ENCODE data around the gene ZNF229. TPM values are rescaled to one million over a fixed set of nuclear protein-coding genes. Genes with fewer than 3 reads are reported as not detected.

ZNF229 gene
- 10.5 and 11.6 TPM in 2 replicates for total RNA-seq

DNA sequence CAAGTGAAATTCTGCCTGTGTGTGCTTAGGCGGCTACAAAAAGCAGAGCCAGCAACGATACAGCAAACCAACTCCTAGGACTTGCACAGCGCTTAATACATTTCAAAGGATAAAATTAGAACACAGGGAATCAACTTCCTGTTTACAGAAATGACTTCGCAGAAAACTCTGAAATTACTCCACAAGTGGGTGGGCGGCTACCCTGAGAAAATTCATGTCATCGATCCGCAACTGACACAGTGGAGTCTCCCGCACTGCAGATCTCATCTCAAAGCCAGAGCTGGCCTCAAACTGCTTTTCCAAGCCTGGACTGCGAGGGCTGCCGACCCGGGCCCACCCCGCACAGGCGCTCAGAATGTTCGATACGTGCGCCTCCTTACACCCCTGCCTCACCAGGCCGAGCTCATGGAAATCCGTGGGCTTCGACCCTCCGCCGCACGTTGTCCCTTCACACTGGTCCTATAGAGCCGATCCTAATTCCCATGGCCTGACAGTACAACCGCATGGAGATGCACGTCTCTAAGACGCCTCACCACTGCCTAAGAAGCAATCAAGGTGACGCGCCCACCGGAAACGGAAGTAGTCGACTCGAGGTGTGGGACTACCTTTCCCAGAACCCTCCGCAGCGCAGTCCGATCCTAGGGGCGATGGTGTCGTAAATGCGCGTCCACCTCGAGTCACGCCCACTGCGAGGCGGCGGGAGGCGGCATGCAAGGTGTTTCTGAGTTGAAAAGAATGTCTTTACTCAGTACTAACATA is at the start of gene ZNF229:
Gene ZNF229, minus strand, starts transcription at position 557 of the 759 bp plus-strand sequence. CDS start 5,625 bp downstream, outside the sequence.

DNA sequence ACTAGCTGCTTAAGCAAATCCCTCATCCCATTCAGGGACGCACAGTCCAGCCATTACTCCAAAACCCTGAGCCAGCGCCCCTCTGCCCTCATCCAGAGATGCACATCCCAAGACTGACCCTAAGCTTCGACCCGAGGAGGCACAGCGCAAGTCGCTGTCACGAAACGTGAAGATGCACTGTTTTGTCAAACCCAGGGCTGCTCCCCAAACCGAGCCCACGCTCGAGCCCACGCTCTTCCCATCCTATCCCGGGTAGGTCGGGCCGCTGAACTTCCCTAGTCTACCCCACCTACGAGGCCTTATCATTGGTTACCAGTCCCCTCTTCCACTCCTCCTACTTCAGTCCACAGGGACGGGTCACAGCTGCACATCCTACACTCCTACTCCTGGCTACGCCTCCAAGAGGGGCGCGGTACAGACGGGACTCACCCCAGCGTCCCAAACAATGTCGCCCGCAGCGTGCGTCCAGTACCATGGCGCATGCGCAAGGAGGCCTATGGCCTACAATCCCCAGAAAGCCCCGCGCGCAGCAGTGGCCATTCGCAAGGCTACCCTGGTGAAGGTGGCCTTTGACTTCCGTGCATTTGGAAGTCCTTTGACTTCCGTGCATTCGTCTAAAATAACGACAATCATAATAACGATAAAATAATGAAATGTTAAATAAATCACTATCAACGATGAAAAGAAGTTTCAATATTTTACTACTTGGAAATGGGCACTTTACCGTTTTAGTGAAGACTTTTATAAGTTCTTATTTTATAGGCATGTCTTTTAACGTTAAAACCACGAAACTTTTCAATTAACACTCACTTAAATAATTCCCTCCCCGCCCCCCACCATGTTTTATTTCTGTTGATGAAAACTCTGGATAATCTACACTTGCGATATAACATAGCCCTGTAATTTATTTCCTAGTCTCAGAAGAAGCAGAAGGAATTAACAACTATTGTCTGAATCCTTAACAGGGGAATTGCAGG is 46.8 kb downstream of the ZNF229 start, which contains the start of gene ZNF285:
Gene ZNF285, minus strand, starts transcription at position 470 of the 977 bp plus-strand sequence. CDS start 4,395 bp downstream, outside the sequence.

Other genes with a start within 250 kb of the ZNF229 start
- 17.1 and 20.2 TPM in 2 replicates for gene ZNF227, start 235.9 kb downstream of the ZNF229 start, total RNA-seq
- gene ZNF233, start 188.6 kb downstream of the ZNF229 start, total RNA-seq: 0.83 and 0.89 TPM in 2 replicates
- gene ZNF235, start 143.4 kb downstream of the ZNF229 start, total RNA-seq: 3.1 and 4.5 TPM in 2 replicates
- 9.2 and 10.1 TPM in 2 replicates for gene ZNF112, start 91.8 kb downstream of the ZNF229 start, total RNA-seq
- 3.7 and 5.6 TPM in 2 replicates for gene ZNF285, start 46.9 kb downstream of the ZNF229 start, total RNA-seq
- gene ZNF180, start 52.0 kb upstream of the ZNF229 start, total RNA-seq: 5.6 and 9.2 TPM in 2 replicates
- gene CEACAM20, start 81.2 kb upstream of the ZNF229 start, total RNA-seq: not detected in 2 replicates
- not detected in 2 replicates for gene IGSF23, start 165.1 kb upstream of the ZNF229 start, total RNA-seq
- gene PVR, start 195.4 kb upstream of the ZNF229 start, total RNA-seq: 137 and 147 TPM in 2 replicates
- gene CEACAM19, start 223.0 kb upstream of the ZNF229 start, total RNA-seq: 0.30 and 1.9 TPM in 2 replicates

Measured in smooth muscle cell of the umbilical artery (primary cell).